T47D (cell line): ENCODE results near the gene TAOK3.

Experiments used
- DNase-seq, 2 experiments: peaks; one replicate each; pipeline versions ENCODE4 v3.0.0 to v3.0.0-alpha.2; 2011 to 2012; ENCODE audit warnings: low read depth in 1 of 2, low spot score in 1 of 2
- JUND ChIP-seq: IDR thresholded peaks from 2 replicates; pipeline ENCODE4 v1.6.1; 2012; ENCODE audit warnings: low read depth
- in situ Hi-C: cut with HindIII; loops from 2 replicates; pipeline ENCODE4 v1.10.0; 2016; ENCODE audit warnings: low sequenced_read_pairs, low pct_unique_long_range_greater_than_20kb

TAOK3 gene

GRCh38 chr12:118391424-118391823 lies 18.7 kb upstream of the TAOK3 start:
- in situ Hi-C loops, result no loop called here
- no peak for DNase-seq
- no peak for TF ChIP-seq JUND

DNA sequence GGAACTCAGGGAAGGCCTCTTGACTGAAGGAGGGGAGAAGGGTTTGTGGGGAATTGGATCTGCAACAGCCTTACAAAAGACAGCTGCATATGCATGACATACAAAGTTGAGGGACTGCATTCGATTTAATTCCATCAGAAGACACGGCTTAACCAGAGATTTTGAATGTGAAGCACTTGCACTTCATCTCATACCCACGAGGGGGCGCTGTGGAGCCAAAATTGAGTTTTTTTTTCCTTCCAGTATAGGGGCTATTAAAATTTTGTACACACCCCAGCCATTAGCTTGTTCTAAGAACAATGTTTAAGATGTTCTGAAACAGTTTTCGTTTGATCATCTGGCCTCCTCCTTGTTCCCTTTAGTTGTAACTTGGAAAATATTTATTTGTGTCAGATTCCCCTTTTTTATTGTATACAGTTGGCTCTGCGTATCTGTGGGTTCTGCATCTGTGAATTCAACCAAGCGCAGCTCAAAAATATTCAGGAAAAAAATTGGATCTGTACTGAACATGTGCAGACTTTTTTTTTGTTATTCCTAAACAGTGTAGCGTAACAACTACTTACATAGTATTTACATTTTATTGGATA lies 5.3 kb upstream of the TAOK3 start:
- TF ChIP-seq JUND, result no peak
- peak; percentile 48 to 75 for DNase-seq
- in situ Hi-C loops, result no loop called here

DNA sequence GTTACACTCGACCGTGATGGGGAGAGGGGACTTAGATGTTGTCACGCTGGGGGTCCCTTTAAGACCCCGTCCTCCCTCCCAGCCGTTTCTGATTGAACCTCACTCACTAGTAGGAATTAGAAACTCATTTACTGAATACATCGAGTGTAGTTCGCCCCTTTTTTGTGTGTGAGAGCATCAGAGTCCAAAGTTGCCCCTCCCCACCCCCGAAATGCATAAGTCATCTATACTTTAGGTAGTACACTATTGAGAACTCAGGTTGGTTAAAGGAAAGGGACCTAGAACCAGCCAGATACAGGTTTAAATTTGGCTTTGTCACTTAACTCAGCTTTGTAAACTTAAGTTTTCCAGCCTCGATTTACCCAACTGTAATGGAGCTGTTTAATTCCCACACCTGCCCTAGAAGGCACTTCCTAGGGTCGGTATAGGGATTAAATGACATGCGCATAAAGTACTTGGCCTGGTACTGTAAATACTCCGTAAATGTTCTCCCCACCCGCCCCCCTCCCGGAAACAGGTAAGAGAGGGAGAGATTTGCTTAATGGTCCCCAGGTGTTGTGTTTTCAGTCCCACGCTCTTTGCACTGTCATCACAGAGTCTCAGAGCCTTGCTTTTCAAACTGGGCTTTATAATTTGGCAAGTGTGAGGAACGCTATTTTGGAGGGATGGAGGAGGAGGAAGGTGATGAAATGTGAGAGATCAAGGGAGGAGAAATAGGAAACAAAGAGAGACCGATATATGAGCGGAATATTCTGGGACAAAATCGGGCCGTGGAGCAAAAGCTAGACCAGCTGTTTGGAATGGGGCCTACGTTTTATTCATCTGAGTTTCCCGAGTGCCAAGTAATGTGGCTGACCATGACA lies 4.5 kb upstream of the TAOK3 start:
- in situ Hi-C loops, result no loop called here
- no peak for TF ChIP-seq JUND
- DNase-seq, result no peak

DNA sequence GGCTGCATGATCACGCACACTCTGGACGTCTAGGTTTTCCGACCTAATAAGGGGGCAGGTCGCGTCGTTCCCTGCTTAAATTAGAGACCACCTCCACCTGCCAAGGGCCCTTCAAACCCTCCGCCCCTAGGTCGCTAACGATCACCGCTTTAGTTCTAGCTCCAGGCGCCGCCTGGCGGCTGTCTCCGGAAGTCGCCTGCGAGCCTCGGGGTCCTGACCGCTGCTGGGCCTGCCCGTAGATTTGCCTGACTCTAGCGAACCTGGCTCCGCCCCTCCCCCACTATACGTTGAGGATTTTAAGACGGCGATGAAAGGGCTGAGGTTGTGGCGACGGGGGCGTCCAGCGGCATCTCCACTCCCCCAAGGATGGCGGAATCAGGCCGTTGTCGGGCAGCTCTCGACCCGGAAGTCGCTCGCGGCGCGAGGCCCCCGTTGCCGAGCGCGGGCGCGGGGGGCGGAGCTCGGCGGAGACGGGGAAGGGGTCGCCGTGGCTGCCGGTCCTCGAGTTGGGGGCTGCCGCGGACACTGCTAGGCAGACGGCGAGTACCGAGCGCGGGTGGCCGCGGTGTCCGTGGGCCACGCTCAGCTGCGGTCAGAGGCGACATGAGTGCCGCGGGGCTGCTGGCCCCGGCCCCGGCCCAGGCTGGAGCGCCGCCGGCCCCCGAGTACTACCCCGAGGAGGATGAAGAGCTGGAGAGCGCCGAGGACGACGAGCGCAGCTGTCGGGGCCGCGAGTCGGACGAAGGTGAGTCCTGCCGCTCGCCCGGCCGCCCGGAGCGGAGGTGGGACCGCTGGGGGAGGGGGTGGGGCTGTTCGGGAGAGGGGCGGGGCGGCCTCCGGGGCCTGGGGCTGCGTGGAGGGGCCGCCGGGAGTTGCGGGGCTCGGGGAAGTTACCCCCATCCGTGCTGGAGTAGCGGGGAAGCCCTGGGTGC lies 3.6 kb upstream of the TAOK3 start, which contains the start of gene SUDS3:
Gene SUDS3, plus strand, starts transcription at position 467 of the 932 bp plus-strand sequence. Its CDS starts 137 bp downstream, at position 604.
- TF ChIP-seq JUND, result no peak
- peak; percentile 88 to 89 for DNase-seq
- in situ Hi-C loops, result no loop called here

- no peak for TF ChIP-seq JUND
- in situ Hi-C loops, result no loop called here
- no peak for DNase-seq
These were observed 2.6 kb upstream of the TAOK3 start for GRCh38 chr12:118375348-118375747.

- in situ Hi-C loops, result no loop called here
- TF ChIP-seq JUND, result no peak
- DNase-seq, result no peak
These were observed 2.2 kb upstream of the TAOK3 start for GRCh38 chr12:118374909-118375308.

GRCh38 chr12:118374126-118374725 lies 1.5 kb upstream of the TAOK3 start:
- no peak for TF ChIP-seq JUND
- DNase-seq, result no peak
- in situ Hi-C loops, result no loop called here

DNA sequence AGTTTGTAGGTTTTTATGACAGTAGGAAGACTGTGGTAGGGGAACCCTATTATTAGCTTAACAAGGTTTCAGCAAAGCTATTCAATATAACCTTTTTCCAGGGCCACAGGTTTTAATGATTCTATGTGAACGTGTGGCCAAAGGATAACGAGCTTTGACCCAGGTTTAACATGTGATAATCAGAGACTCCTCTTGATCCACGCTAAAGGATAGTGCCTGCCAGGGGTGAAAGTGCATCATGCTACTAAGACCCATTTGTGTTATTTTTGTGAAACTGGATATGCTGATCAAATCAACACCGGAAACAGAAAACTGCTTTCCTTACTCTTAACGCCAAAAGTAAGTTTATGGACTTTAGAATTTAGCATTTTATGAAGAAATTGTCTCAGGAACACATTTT lies 909 bp upstream of the TAOK3 start:
- no peak for DNase-seq
- in situ Hi-C loops, result no loop called here
- TF ChIP-seq JUND, result no peak

- in situ Hi-C loops, result no loop called here
- no peak for DNase-seq
- no peak for TF ChIP-seq JUND
These were observed 1.1 kb downstream of the TAOK3 start for GRCh38 chr12:118371321-118372282.

DNA sequence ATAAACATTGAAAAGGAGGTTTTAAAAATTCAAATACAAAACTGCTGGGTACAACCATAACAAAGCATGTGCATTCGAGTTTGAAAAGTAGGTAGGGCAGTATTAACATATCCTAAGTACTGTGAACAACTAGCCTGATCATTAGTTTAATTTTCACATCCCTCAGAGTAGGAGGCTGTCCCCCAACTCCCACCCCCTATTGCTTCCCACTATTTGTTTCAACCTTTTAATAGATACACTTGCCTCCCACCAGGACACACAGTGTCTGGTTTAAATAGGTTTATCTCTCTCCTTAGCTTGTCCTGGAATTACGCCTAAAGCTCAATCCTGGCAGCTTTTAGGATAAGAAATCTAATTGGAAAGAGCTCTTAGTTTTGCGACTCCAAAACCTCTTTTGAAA lies 2.1 kb downstream of the TAOK3 start:
- no peak for DNase-seq
- in situ Hi-C loops, result no loop called here
- no peak for TF ChIP-seq JUND

- in situ Hi-C loops, result no loop called here
- no peak for DNase-seq
- no peak for TF ChIP-seq JUND
These were observed 3.9 kb downstream of the TAOK3 start for GRCh38 chr12:118368821-118369220.
